AG20443 (cell line): Measurements from ENCODE around the gene SPANXC.
"Not testable (repeated sequence)": the region's sequence is repeated elsewhere in the genome, so short reads cannot be mapped to it uniquely, and the experiment has no call there.

Source experiments
- DNase-seq: peaks from one replicate; pipeline ENCODE4 v3.0.0; 2012; ENCODE audit warnings: low spot score, mixed read lengths

Gene SPANXC

GRCh38 chrX:141242417-141242816 lies at the start of gene SPANXC:
TSS of gene SPANXC (minus strand) at chrX:141242517. CDS start at chrX:141242457, 60 bp downstream.
- DNase-seq = not testable (repeated sequence)

GRCh38 chrX:141279476-141279875 lies 37.2 kb upstream of the SPANXC start:
- no peak for DNase-seq

GRCh38 chrX:141278306-141278705 lies 36.0 kb upstream of the SPANXC start:
- DNase-seq = peak; percentile 18

- DNase-seq = no peak
These were observed 15.8 kb upstream of the SPANXC start for GRCh38 chrX:141258080-141258479.

- DNase-seq = no peak
These were observed 20.7 kb downstream of the SPANXC start for GRCh38 chrX:141221611-141222010.

- peak; percentile 30 for DNase-seq
These were observed 21.8 kb downstream of the SPANXC start for GRCh38 chrX:141220342-141221008.

- DNase-seq = no peak
These were observed 28.1 kb downstream of the SPANXC start for GRCh38 chrX:141214196-141214595.

- no peak for DNase-seq
These were observed 40.4 kb downstream of the SPANXC start for GRCh38 chrX:141201962-141202361.
